ENCODE data around the gene MMP25. TPM values are rescaled to one million over a fixed set of nuclear protein-coding genes. Genes with fewer than 3 reads are reported as not detected.
"Not testable (repeated sequence)": the region's sequence is repeated elsewhere in the genome, so short reads cannot be mapped to it uniquely, and the experiment has no call there.

The MMP25 gene
- total and polyA plus RNA-seq, 2 donors (not counting 1 experiment from before 2014, with no cell fraction given): 0.12 to 0.22 TPM

- H3K27ac ChIP-seq (ENCODE audit: low read length in 2 of 2); H3K27ac Mint-ChIP-seq; H3K9me3 Mint-ChIP-seq (ENCODE audit: insufficient read depth); ATAC-seq (ENCODE audit: low read depth); DNase-seq; POLR2A ChIA-PET; intact Hi-C loops (cut with micrococcal nuclease); H3K4me3 Mint-ChIP-seq; CTCF ChIA-PET; H3K79me2 ChIP-seq (ENCODE audit: control insufficient read depth, insufficient read depth, low read length); H2AFZ ChIP-seq (ENCODE audit: insufficient read depth, low read depth, low read length, poor library complexity, severe bottlenecking); H3K27me3 Mint-ChIP-seq; H4K20me1 ChIP-seq (ENCODE audit: control insufficient read depth, insufficient read depth, low read length, poor library complexity, severe bottlenecking); H3K36me3 ChIP-seq (replicated peaks in 1 of 2; ENCODE audit: control extremely low read depth in 1 of 2, control insufficient read depth in 1 of 2, extremely low read depth in 1 of 2, insufficient read depth in 2 of 2, low read length in 1 of 2); H3K9me3 ChIP-seq (ENCODE audit: control extremely low read depth in 1 of 3, control insufficient read depth in 2 of 3, insufficient read depth in 1 of 3, low read length in 2 of 3); H3K4me3 ChIP-seq (ENCODE audit: control extremely low read depth in 1 of 5, extremely low read depth in 1 of 5, insufficient read depth in 1 of 5, low read depth in 2 of 5, low read length in 4 of 5); H3K4me2 ChIP-seq (replicated peaks; ENCODE audit: low read depth, low read length, poor library complexity, severe bottlenecking); H3K9ac ChIP-seq (ENCODE audit: low read length): not testable (repeated sequence)
- peaks cover 17% of the 10 kb centered on the region for H3K4me1 Mint-ChIP-seq
- H3K4me1 ChIP-seq (ENCODE audit: control insufficient read depth in 2 of 2, insufficient read depth in 2 of 2, low read length in 2 of 2): peaks cover 12 to 14% of the 10 kb centered on the region in 2 donors
- H3K27me3 ChIP-seq (replicated peaks in 1 of 4; ENCODE audit: control extremely low read depth in 1 of 4, control insufficient read depth in 3 of 4, insufficient read depth in 4 of 4, low read length in 3 of 4): peaks cover 0 to 14% (median 5%) of the 10 kb centered on the region in 4 experiments
- WGBS (ENCODE audit: insufficient coverage): 98% methylated on average over 6 of the region's 13 CpGs
Measured at GRCh38 chr16:3053330-3053710, 7.0 kb downstream of the MMP25 start.

DNA sequence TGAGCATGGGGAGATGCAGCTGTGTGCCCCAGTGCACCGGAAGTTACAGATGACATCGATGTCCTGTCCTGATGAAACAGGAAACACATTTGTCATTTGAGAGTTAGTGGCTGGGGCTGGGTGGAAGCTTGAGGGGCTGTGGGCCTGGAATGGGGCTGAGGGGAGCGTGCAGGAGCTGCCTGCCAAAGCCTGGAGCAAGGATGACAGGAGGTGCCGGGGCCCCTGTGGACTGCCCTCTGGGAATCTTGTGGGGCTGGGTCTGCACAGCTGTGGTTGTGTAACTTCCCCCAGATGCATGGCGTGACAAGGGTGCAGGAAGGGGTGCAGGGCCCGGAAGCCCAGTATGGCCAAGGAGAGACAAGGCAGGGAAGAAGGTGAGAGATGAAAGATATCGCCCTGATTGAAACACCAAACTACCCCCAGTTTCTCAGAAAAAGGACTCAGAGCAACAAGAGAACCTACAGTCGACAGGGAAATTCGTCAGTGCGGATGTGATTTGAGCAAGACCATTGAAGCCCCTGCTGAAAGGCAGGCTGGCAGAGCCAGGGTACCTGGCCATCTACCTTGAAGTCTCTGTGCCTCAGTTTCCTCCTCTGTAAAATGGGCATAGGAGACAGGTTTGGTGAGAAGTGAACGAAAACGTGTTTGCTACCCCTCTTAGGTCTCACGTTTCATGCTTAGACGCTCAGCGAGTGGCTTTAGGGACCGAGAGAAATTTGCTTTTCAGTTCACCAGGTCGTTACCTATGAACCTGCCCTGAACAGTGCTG, 8.8 kb downstream of the MMP25 start:
- Histone ChIP-seq H3K36me3 (replicated peaks in 1 of 2; ENCODE audit: control extremely low read depth in 1 of 2, control insufficient read depth in 1 of 2, extremely low read depth in 1 of 2, insufficient read depth in 2 of 2, low read length in 1 of 2) (no peaks in the 10 kb centered on the region), H3K27ac (ENCODE audit: low read length in 2 of 2) (no peak overlapping the region), H3K4me3 (ENCODE audit: control extremely low read depth in 1 of 5, extremely low read depth in 1 of 5, insufficient read depth in 1 of 5, low read depth in 2 of 5, low read length in 4 of 5) (peak overlapping the region in 1 of 5 experiments; percentile 12), H3K79me2 (ENCODE audit: control insufficient read depth, insufficient read depth, low read length) (no peaks in the 10 kb centered on the region), H4K20me1 (ENCODE audit: control insufficient read depth, insufficient read depth, low read length, poor library complexity, severe bottlenecking) (no peaks in the 10 kb centered on the region), H3K4me1 (ENCODE audit: control insufficient read depth in 2 of 2, insufficient read depth in 2 of 2, low read length in 2 of 2) (peaks cover 20 to 22% of the 10 kb centered on the region in 2 donors), H2AFZ (ENCODE audit: insufficient read depth, low read depth, low read length, poor library complexity, severe bottlenecking) (no peak overlapping the region), H3K9me3 (ENCODE audit: control extremely low read depth in 1 of 3, control insufficient read depth in 2 of 3, insufficient read depth in 1 of 3, low read length in 2 of 3) (no peaks in the 10 kb centered on the region), H3K9ac (ENCODE audit: low read length) (no peak overlapping the region), H3K27me3 (replicated peaks in 1 of 4; ENCODE audit: control extremely low read depth in 1 of 4, control insufficient read depth in 3 of 4, insufficient read depth in 4 of 4, low read length in 3 of 4) (peaks cover 0 to 8% (median 0%) of the 10 kb centered on the region in 4 experiments), H3K4me2 (replicated peaks; ENCODE audit: low read depth, low read length, poor library complexity, severe bottlenecking) (peak overlapping the region; percentile 33)
- Mint-ChIP-seq H3K9me3 (ENCODE audit: insufficient read depth) (no peaks in the 10 kb centered on the region), H3K27ac (no peak overlapping the region), H3K4me1 (peaks cover 26% of the 10 kb centered on the region), H3K4me3 (peak overlapping the region; percentile 11), H3K27me3 (no peaks in the 10 kb centered on the region)
- ATAC-seq (ENCODE audit: low read depth) (no peak), DNase-seq (no peak)
- ChIA-PET POLR2A (no interaction called here), CTCF (interaction anchor here (0.6 to 6.5 kb wide), 4 partner anchors 22 to 72 kb away, joined by 3 to 140 read pairs (median 4); no protein-coding TSS in a partner anchor)
- intact Hi-C loops (cut with micrococcal nuclease): no loop called here
- 47% methylated on average over 14 of the region's 17 CpGs for WGBS (ENCODE audit: insufficient coverage)
- TF ChIP-seq, protein P1, sequence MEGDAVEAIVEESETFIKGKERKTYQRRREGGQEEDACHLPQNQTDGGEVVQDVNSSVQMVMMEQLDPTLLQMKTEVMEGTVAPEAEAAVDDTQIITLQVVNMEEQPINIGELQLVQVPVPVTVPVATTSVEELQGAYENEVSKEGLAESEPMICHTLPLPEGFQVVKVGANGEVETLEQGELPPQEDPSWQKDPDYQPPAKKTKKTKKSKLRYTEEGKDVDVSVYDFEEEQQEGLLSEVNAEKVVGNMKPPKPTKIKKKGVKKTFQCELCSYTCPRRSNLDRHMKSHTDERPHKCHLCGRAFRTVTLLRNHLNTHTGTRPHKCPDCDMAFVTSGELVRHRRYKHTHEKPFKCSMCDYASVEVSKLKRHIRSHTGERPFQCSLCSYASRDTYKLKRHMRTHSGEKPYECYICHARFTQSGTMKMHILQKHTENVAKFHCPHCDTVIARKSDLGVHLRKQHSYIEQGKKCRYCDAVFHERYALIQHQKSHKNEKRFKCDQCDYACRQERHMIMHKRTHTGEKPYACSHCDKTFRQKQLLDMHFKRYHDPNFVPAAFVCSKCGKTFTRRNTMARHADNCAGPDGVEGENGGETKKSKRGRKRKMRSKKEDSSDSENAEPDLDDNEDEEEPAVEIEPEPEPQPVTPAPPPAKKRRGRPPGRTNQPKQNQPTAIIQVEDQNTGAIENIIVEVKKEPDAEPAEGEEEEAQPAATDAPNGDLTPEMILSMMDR (IDR thresholded peaks at IDR 0.05): no peak
- TF ChIP-seq EZH2 (IDR thresholded peaks at IDR 0.05; ENCODE audit: borderline replicate concordance, insufficient read depth, low read depth, low read length, poor library complexity, severe bottlenecking): no peak

DNA sequence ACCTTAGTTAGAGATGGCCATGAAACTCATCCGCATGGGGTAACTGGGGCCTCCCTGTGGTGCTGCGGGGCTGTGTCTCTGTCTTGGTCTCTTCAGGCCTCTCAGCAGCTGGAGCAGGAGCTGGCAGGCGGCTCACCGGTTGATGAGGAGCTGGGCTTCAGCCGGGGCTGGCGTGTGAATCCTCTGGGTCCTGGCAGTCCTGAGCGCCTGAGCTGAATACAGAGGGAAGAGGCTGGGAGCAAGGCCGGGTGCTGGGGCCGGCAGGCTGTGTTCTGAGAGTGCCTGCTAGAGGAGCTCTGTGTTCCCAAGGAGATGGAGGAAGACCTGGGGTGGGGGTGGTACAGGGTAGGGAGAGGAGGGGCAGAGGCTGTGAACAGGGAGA, 9.4 kb downstream of the MMP25 start:
- H3K9me3 ChIP-seq (ENCODE audit: control extremely low read depth in 1 of 3, control insufficient read depth in 2 of 3, insufficient read depth in 1 of 3, low read length in 2 of 3); POLR2A ChIA-PET; H3K27ac Mint-ChIP-seq; H3K9me3 Mint-ChIP-seq (ENCODE audit: insufficient read depth); H3K4me3 ChIP-seq (ENCODE audit: control extremely low read depth in 1 of 5, extremely low read depth in 1 of 5, insufficient read depth in 1 of 5, low read depth in 2 of 5, low read length in 4 of 5); H3K27ac ChIP-seq (ENCODE audit: low read length in 2 of 2); ATAC-seq (ENCODE audit: low read depth); H3K9ac ChIP-seq (ENCODE audit: low read length); intact Hi-C loops (cut with micrococcal nuclease); H3K79me2 ChIP-seq (ENCODE audit: control insufficient read depth, insufficient read depth, low read length); H3K4me2 ChIP-seq (replicated peaks; ENCODE audit: low read depth, low read length, poor library complexity, severe bottlenecking); H3K36me3 ChIP-seq (replicated peaks in 1 of 2; ENCODE audit: control extremely low read depth in 1 of 2, control insufficient read depth in 1 of 2, extremely low read depth in 1 of 2, insufficient read depth in 2 of 2, low read length in 1 of 2); H3K27me3 ChIP-seq (replicated peaks in 1 of 4; ENCODE audit: control extremely low read depth in 1 of 4, control insufficient read depth in 3 of 4, insufficient read depth in 4 of 4, low read length in 3 of 4); H2AFZ ChIP-seq (ENCODE audit: insufficient read depth, low read depth, low read length, poor library complexity, severe bottlenecking); H3K4me3 Mint-ChIP-seq; DNase-seq; H3K27me3 Mint-ChIP-seq; H4K20me1 ChIP-seq (ENCODE audit: control insufficient read depth, insufficient read depth, low read length, poor library complexity, severe bottlenecking): not testable (repeated sequence)
- 94% methylated on average over 8 of the region's 9 CpGs for WGBS (ENCODE audit: insufficient coverage)
- CTCF ChIA-PET: interaction anchor here (1.0 to 6.5 kb wide), 4 partner anchors 24 to 72 kb away, joined by 3 to 140 read pairs (median 4); no protein-coding TSS in a partner anchor
- H3K4me1 ChIP-seq (ENCODE audit: control insufficient read depth in 2 of 2, insufficient read depth in 2 of 2, low read length in 2 of 2): peaks cover 20 to 22% of the 10 kb centered on the region in 2 donors
- H3K4me1 Mint-ChIP-seq: peaks cover 26% of the 10 kb centered on the region
